Measurements from ENCODE around the gene SOX6. TPM values are rescaled to one million over a fixed set of nuclear protein-coding genes. Genes with fewer than 3 reads are reported as not detected.

Gene SOX6
- total and polyA plus RNA-seq, 2 donors (not counting 3 experiments of a cell fraction or from before 2014, with no cell fraction given) = 0.14 to 3.7 TPM

- Histone ChIP-seq H3K4me1 (ENCODE audit: control insufficient read depth, extremely low read depth, insufficient read depth, low read length) (no peaks in the 10 kb centered on the region), H3K27me3 (ENCODE audit: control insufficient read depth in 2 of 2, insufficient read depth in 2 of 2, low read length in 2 of 2) (peaks cover 0 to 1% of the 10 kb centered on the region in 2 experiments), H3K36me3 (ENCODE audit: control insufficient read depth in 2 of 2, extremely low read depth in 1 of 2, insufficient read depth in 2 of 2, low read length in 2 of 2) (no peaks in the 10 kb centered on the region), H3K27ac (ENCODE audit: insufficient read depth, low read depth, low read length) (no peak overlapping the region), H3K9me3 (replicated peaks; ENCODE audit: control insufficient read depth, insufficient read depth, low read length) (no peaks in the 10 kb centered on the region), H3K9me1 (replicated peaks; ENCODE audit: control insufficient read depth, extremely low read depth, insufficient read depth, low read length) (no peaks in the 10 kb centered on the region), H3K79me2 (ENCODE audit: control insufficient read depth, insufficient read depth, low read length) (no peaks in the 10 kb centered on the region), H3K9ac (replicated peaks; ENCODE audit: extremely low read depth, insufficient read depth, low read length) (no peak overlapping the region), H3K4me2 (ENCODE audit: insufficient read depth, low read length) (no peak overlapping the region), H3K4me3 (replicated peaks in 1 of 3; ENCODE audit: insufficient read depth in 1 of 3, low read depth in 1 of 3, low read length in 3 of 3) (no peak overlapping the region), H2AFZ (ENCODE audit: low read depth, low read length) (no peak overlapping the region), H4K20me1 (replicated peaks; ENCODE audit: control insufficient read depth, extremely low read depth, insufficient read depth, low read length) (no peaks in the 10 kb centered on the region)
- TF ChIP-seq POLR2A (IDR thresholded peaks at IDR 0.05; ENCODE audit: low read depth, low read length) (no peak), GATA2 (IDR thresholded peaks at IDR 0.05; ENCODE audit: insufficient read depth, insufficient read length, low read depth, low read length) (no peak), MAX (IDR thresholded peaks at IDR 0.05; ENCODE audit: insufficient read depth, insufficient read length) (no peak), POLR2AphosphoS5 (IDR thresholded peaks at IDR 0.05; ENCODE audit: insufficient read depth, low read depth, low read length) (no peak), FOS (IDR thresholded peaks at IDR 0.05; ENCODE audit: borderline replicate concordance, insufficient read depth, low read length) (no peak), EZH2 (IDR thresholded peaks at IDR 0.05; ENCODE audit: borderline replicate concordance, low read depth, low read length, severe bottlenecking) (no peak), MYC (IDR thresholded peaks at IDR 0.05; ENCODE audit: low read depth, low read length) (no peak), CTCF (IDR thresholded peaks at IDR 0.05; ENCODE audit: extremely low read depth in 1 of 2, insufficient read depth in 1 of 2, low read depth in 1 of 2, low read length in 2 of 2) (no peak), JUN (IDR thresholded peaks at IDR 0.05; ENCODE audit: borderline replicate concordance, insufficient read depth, insufficient read length, low read depth) (no peak)
- DNase-seq (ENCODE audit: low read depth, low spot score) (no peak), FAIRE-seq (no peak)
- no TSS peak for BruUV-seq (replicated peaks)
- intact Hi-C loops (cut with micrococcal nuclease) (no loop called here), dilution Hi-C loops (cut with MboI; ENCODE audit: extremely low pct_ligation_motif_present, low sequenced_read_pairs) (no loop called here)
- CTCF ChIA-PET = no interaction called here
- POLR2A ChIA-PET = no interaction called here
Observed at GRCh38 chr11:16028419-16028818, 327.9 kb downstream of the SOX6 start.
